Keratinocyte (primary cell): ENCODE data around the gene FANCF.

ENCODE experiments used
- EZH2 ChIP-seq: IDR thresholded peaks from one replicate; pipeline ENCODE4 v1.6.1; 2012; ENCODE audit warnings: inconsistent platforms, mild to moderate bottlenecking, low read length, moderate library complexity
- TF ChIP-seq, protein P1 (sequence below), 3 experiments: IDR thresholded peaks in 1 of 3; conservative IDR thresholded peaks in 1 of 3; optimal IDR thresholded peaks in 1 of 3; 2 replicates in 2 of 3; 3 replicates in 1 of 3; pipeline versions ENCODE3 to v1.5.1; 2011; ENCODE audit warnings: low read length in 3 of 3, mild to moderate bottlenecking in 3 of 3, moderate library complexity in 2 of 3, control low read depth in 1 of 3, inconsistent platforms in 1 of 3; ENCODE audit not compliant: insufficient read depth in 2 of 3; ENCODE audit errors: extremely low read depth in 1 of 3

DNA sequence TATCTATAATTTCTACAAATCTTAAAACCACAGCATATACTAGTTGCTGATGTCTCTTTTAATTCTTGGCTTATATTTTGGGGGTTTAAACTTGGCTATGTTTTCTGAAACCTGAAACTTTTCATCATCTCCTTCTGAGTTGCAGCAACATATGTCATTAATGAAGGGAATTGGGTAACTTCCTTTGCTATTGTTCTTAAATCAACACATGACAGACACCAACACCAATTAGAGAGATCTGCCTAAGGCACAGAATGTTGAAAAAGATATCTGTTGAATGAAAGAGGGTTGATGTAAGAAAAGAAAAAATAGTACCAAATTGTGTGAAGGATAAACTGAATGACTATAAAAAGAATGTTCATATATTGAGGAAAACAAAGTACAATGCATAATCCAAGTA is 30.5 kb upstream of the FANCF start:
- TF ChIP-seq, protein P1, sequence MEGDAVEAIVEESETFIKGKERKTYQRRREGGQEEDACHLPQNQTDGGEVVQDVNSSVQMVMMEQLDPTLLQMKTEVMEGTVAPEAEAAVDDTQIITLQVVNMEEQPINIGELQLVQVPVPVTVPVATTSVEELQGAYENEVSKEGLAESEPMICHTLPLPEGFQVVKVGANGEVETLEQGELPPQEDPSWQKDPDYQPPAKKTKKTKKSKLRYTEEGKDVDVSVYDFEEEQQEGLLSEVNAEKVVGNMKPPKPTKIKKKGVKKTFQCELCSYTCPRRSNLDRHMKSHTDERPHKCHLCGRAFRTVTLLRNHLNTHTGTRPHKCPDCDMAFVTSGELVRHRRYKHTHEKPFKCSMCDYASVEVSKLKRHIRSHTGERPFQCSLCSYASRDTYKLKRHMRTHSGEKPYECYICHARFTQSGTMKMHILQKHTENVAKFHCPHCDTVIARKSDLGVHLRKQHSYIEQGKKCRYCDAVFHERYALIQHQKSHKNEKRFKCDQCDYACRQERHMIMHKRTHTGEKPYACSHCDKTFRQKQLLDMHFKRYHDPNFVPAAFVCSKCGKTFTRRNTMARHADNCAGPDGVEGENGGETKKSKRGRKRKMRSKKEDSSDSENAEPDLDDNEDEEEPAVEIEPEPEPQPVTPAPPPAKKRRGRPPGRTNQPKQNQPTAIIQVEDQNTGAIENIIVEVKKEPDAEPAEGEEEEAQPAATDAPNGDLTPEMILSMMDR (optimal IDR thresholded peaks at IDR 0.05 in 1 of 3, IDR thresholded peaks at IDR 0.05 in 1 of 3, conservative IDR thresholded peaks at IDR 0.05 in 1 of 3; ENCODE audit: extremely low read depth in 1 of 3, insufficient read depth in 2 of 3, low read length in 3 of 3): no peak
- no peak for TF ChIP-seq EZH2
